Endodermal cell (in vitro differentiated cells): ENCODE measurements around the gene ELMO2. TPM values are rescaled to one million over a fixed set of nuclear protein-coding genes. Genes with fewer than 3 reads are reported as not detected.
A peak's percentile ranks its signal among the peaks of the same experiment; 100 is the strongest.

Experiments used
- DNase-seq: peaks from one replicate; pipeline ENCODE4 v3.0.0-alpha.2; 2017
- H3K27ac ChIP-seq: 2 replicates; pipeline ENCODE4 v1.5.1; 2013; ENCODE audit warnings: mild to moderate bottlenecking, low read depth, low read length, moderate library complexity
- H3K27me3 ChIP-seq: 2 replicates; pipeline ENCODE4 v1.6.1; 2013; ENCODE audit warnings: mild to moderate bottlenecking, low read length, moderate library complexity; ENCODE audit not compliant: insufficient read depth, control insufficient read depth, poor library complexity, severe bottlenecking
- H3K36me3 ChIP-seq: 2 replicates; pipeline ENCODE4 v1.7.0; 2013; ENCODE audit warnings: mild to moderate bottlenecking, low read length, moderate library complexity; ENCODE audit not compliant: control insufficient read depth, insufficient read depth
- H3K4me1 ChIP-seq: one replicate; pipeline ENCODE4 v1.7.0; 2013; ENCODE audit warnings: low read length; ENCODE audit not compliant: control insufficient read depth, insufficient read depth
- H3K4me3 ChIP-seq: 2 replicates; pipeline ENCODE4 v1.5.1; 2013; ENCODE audit warnings: mild to moderate bottlenecking, low read length, moderate library complexity
- H3K9ac ChIP-seq: 2 replicates; pipeline ENCODE4 v1.6.1; 2013; ENCODE audit warnings: mild to moderate bottlenecking, low read length, moderate library complexity; ENCODE audit not compliant: poor library complexity, severe bottlenecking; ENCODE audit errors: extremely low read depth
- H3K9me3 ChIP-seq: 2 replicates; pipeline ENCODE4 v1.6.1; 2013; ENCODE audit warnings: mild to moderate bottlenecking, low read length, moderate library complexity; ENCODE audit not compliant: control insufficient read depth
- H3K27ac Mint-ChIP-seq: 2 replicates; pipeline ENCODE4 v1.8.0; 2020; ENCODE audit warnings: mixed read lengths
- H3K27me3 Mint-ChIP-seq: 2 replicates; pipeline ENCODE4 v1.8.0; 2021; ENCODE audit warnings: mild to moderate bottlenecking, mixed read lengths; ENCODE audit not compliant: insufficient read depth
- H3K36me3 Mint-ChIP-seq: 2 replicates; pipeline ENCODE4 v1.8.0; 2020; ENCODE audit warnings: low read depth, mixed read lengths
- H3K4me1 Mint-ChIP-seq: 2 replicates; pipeline ENCODE4 v1.8.0; 2020; ENCODE audit warnings: mixed read lengths
- H3K4me3 Mint-ChIP-seq: 2 replicates; pipeline ENCODE4 v1.8.0; 2020; ENCODE audit warnings: mild to moderate bottlenecking, moderate library complexity, mixed read lengths
- H3K9me3 Mint-ChIP-seq: 2 replicates; pipeline ENCODE4 v1.8.0; 2020; ENCODE audit warnings: mild to moderate bottlenecking, mixed read lengths
- CTCF ChIP-seq: fragments of 200-600 bp; sonication (generic); conservative IDR thresholded peaks from 2 replicates; pipeline ENCODE4 v1.5.0; 2021; ENCODE audit warnings: antibody characterized with exemption, mild to moderate bottlenecking
- WGBS, 2 experiments: methylation state at CpG; one replicate each; pipeline versions ENCODE4 v1.1.5 to v1.1.7; 2013; ENCODE audit warnings: missing lambda C conversion rate in 2 of 2, mixed read lengths in 1 of 2; ENCODE audit not compliant: insufficient coverage in 1 of 2, insufficient read length in 1 of 2; 5-methylcytosine and 5-hydroxymethylcytosine counted together
- total RNA-seq, 2 donors: library from RNA; stranded (reverse); fragmentation: NEBNext Ultra II Directional in 1 of 2; extraction: Animal tissue kit (Norgen Biotek cat#: 25700) in 1 of 2; gene quantifications; 2 replicates in 1 of 2; 3 replicates in 1 of 2; pipeline ENCODE4 v1.2.1, GENCODE V29; 2021

The ELMO2 gene
- total RNA-seq, 2 donors from 2014 or later, result 44.8 to 52.8 TPM

GRCh38 chr20:46407671-46407996, 1.2 kb upstream of the ELMO2 start:
- Histone ChIP-seq H3K27me3 (no peaks in the 10 kb centered on the region), H3K9ac (peak overlapping the region; percentile 73), H3K4me3 (peak overlapping the region; percentile 92), H3K9me3 (no peaks in the 10 kb centered on the region), H3K4me1 (peaks cover 6% of the 10 kb centered on the region), H3K27ac (no peak overlapping the region), H3K36me3 (peaks cover 8% of the 10 kb centered on the region)
- Mint-ChIP-seq H3K4me3 (peak overlapping the region; percentile 86), H3K4me1 (peaks cover 32% of the 10 kb centered on the region), H3K36me3 (no peaks in the 10 kb centered on the region), H3K27ac (no peak overlapping the region), H3K27me3 (peaks cover 7% of the 10 kb centered on the region), H3K9me3 (no peaks in the 10 kb centered on the region)
- WGBS, 2 experiments, result 75 to 80% methylated on average over 2 to 4 of the region's 4 CpGs
- no peak for DNase-seq
- TF ChIP-seq CTCF, result no peak

GRCh38 chr20:46406986-46407670, 713 bp upstream of the ELMO2 start:
- H3K27ac Mint-ChIP-seq, result peak overlapping the region; percentile 90
- peaks cover 32% of the 10 kb centered on the region for H3K4me1 Mint-ChIP-seq
- Histone ChIP-seq H3K27me3 (no peaks in the 10 kb centered on the region), H3K4me3 (peak overlapping the region; percentile 92), H3K9me3 (no peaks in the 10 kb centered on the region), H3K36me3 (peaks cover 8% of the 10 kb centered on the region), H3K27ac (no peak overlapping the region), H3K9ac (peak overlapping the region; percentile 73), H3K4me1 (peaks cover 6% of the 10 kb centered on the region)
- WGBS, 2 experiments, result 18 to 29% methylated on average over 18 to 26 of the region's 26 CpGs
- H3K9me3 Mint-ChIP-seq, result no peaks in the 10 kb centered on the region
- DNase-seq, result peak; percentile 64
- no peaks in the 10 kb centered on the region for H3K36me3 Mint-ChIP-seq
- peaks cover 7% of the 10 kb centered on the region for H3K27me3 Mint-ChIP-seq
- TF ChIP-seq CTCF, result no peak
- peak overlapping the region; percentile 86 for H3K4me3 Mint-ChIP-seq

GRCh38 chr20:46402331-46402811, 4.0 kb downstream of the ELMO2 start:
- no peaks in the 10 kb centered on the region for H3K9me3 Mint-ChIP-seq
- peaks cover 41% of the 10 kb centered on the region for H3K4me1 Mint-ChIP-seq
- 82 to 97% methylated on average over 1 to 2 of the region's 2 CpGs for WGBS, 2 experiments
- no peaks in the 10 kb centered on the region for H3K27me3 ChIP-seq
- H3K27ac ChIP-seq, result no peak overlapping the region
- no peak overlapping the region for H3K4me3 ChIP-seq
- no peaks in the 10 kb centered on the region for H3K9me3 ChIP-seq
- H3K36me3 Mint-ChIP-seq, result peaks cover 8% of the 10 kb centered on the region
- DNase-seq, result no peak
- peaks cover 29% of the 10 kb centered on the region for H3K36me3 ChIP-seq
- TF ChIP-seq CTCF, result no peak
- H3K27me3 Mint-ChIP-seq, result no peaks in the 10 kb centered on the region
- no peak overlapping the region for H3K27ac Mint-ChIP-seq
- H3K9ac ChIP-seq, result no peak overlapping the region
- peaks cover 25% of the 10 kb centered on the region for H3K4me1 ChIP-seq
- no peak overlapping the region for H3K4me3 Mint-ChIP-seq
